HTERT RPE-1 (cell line): ENCODE measurements around the gene COLGALT1.
"Not testable (repeated sequence)": the region's sequence is repeated elsewhere in the genome, so short reads cannot be mapped to it uniquely, and the experiment has no call there.

Source experiments
- in situ Hi-C: fragments of 300-500 bp; cut with MboI; formaldehyde crosslinking; loops from 4 replicates; pipeline ENCODE4 v1.14.3; 2020; ENCODE audit warnings: low sequenced_read_pairs

COLGALT1 gene

GRCh38 chr19:17555480-17555928 lies at the start of gene COLGALT1:
COLGALT1 (plus strand) TSS chr19:17555649; CDS start chr19:17555714, 65 bp downstream.
- in situ Hi-C loops = no loop called here

- in situ Hi-C loops = no loop called here
These were observed 48.7 kb upstream of the COLGALT1 start for GRCh38 chr19:17506745-17507144.

- in situ Hi-C loops = not testable (repeated sequence)
These were observed 46.9 kb upstream of the COLGALT1 start for GRCh38 chr19:17508558-17508933.

- in situ Hi-C loops = no loop called here
These were observed 45.0 kb upstream of the COLGALT1 start for GRCh38 chr19:17510220-17510993.

- in situ Hi-C loops = no loop called here
These were observed 43.5 kb upstream of the COLGALT1 start for GRCh38 chr19:17511724-17512573.

GRCh38 chr19:17512574-17512939 lies 42.9 kb upstream of the COLGALT1 start:
- in situ Hi-C loops = no loop called here

- in situ Hi-C loops = no loop called here
These were observed 39.9 kb upstream of the COLGALT1 start for GRCh38 chr19:17515408-17516149.

GRCh38 chr19:17517898-17518297 lies 37.6 kb upstream of the COLGALT1 start:
- in situ Hi-C loops = no loop called here

- in situ Hi-C loops = not testable (repeated sequence)
These were observed 36.8 kb upstream of the COLGALT1 start for GRCh38 chr19:17518654-17519053.

GRCh38 chr19:17519967-17520366 lies 35.5 kb upstream of the COLGALT1 start:
- in situ Hi-C loops = no loop called here

- in situ Hi-C loops = no loop called here
These were observed 34.6 kb upstream of the COLGALT1 start for GRCh38 chr19:17520865-17521264.

- in situ Hi-C loops = no loop called here
These were observed 32.2 kb upstream of the COLGALT1 start for GRCh38 chr19:17522988-17523872.

GRCh38 chr19:17524651-17525050 lies 30.8 kb upstream of the COLGALT1 start:
- in situ Hi-C loops = no loop called here

GRCh38 chr19:17525141-17525540 lies 30.3 kb upstream of the COLGALT1 start:
- in situ Hi-C loops = no loop called here

- in situ Hi-C loops = no loop called here
These were observed 28.5 kb upstream of the COLGALT1 start for GRCh38 chr19:17526922-17527321.

GRCh38 chr19:17527326-17527725 lies 28.1 kb upstream of the COLGALT1 start:
- in situ Hi-C loops = no loop called here

GRCh38 chr19:17528610-17529009 lies 26.8 kb upstream of the COLGALT1 start:
- in situ Hi-C loops = no loop called here

GRCh38 chr19:17529239-17530158 lies 25.9 kb upstream of the COLGALT1 start:
- in situ Hi-C loops = no loop called here

GRCh38 chr19:17530586-17530985 lies 24.9 kb upstream of the COLGALT1 start:
- in situ Hi-C loops = no loop called here
